Liver (tissue), 3 donors: ENCODE data around the gene COX6B1.

Experiments
- FOXA2 ChIP-seq: IDR thresholded peaks from 2 replicates; pipeline ENCODE4 v1.6.1; 2016; ENCODE audit warnings: antibody characterized with exemption
- GABPA ChIP-seq, 2 donors: IDR thresholded peaks in 1 of 2; conservative IDR thresholded peaks in 1 of 2; 2 replicates each; pipeline ENCODE4 v1.6.1; 2016; ENCODE audit warnings: antibody characterized with exemption in 2 of 2, mild to moderate bottlenecking in 1 of 2, moderate library complexity in 1 of 2
- JUND ChIP-seq, 2 donors: IDR thresholded peaks; 2 replicates each; pipeline ENCODE4 v1.6.1; 2016; ENCODE audit warnings: antibody characterized with exemption in 2 of 2
- NR2F2 ChIP-seq: IDR thresholded peaks from 2 replicates; pipeline ENCODE4 v1.6.1; 2016; ENCODE audit warnings: antibody characterized with exemption
- RAD21 ChIP-seq, 2 donors: IDR thresholded peaks; 2 replicates each; pipeline ENCODE4 v1.6.1; 2016; ENCODE audit warnings: antibody characterized with exemption in 2 of 2, mild to moderate bottlenecking in 2 of 2
- RXRA ChIP-seq, 2 donors: IDR thresholded peaks; 2 replicates each; pipeline ENCODE4 v1.6.1; 2017 to 2018; ENCODE audit warnings: antibody characterized with exemption in 2 of 2, mild to moderate bottlenecking in 1 of 2
- TAF1 ChIP-seq: conservative IDR thresholded peaks from 2 replicates; pipeline ENCODE4 v1.6.1; 2016; ENCODE audit warnings: antibody characterized with exemption, mild to moderate bottlenecking
- YY1 ChIP-seq: IDR thresholded peaks from 2 replicates; pipeline ENCODE4 v1.6.1; 2016; ENCODE audit warnings: antibody characterized with exemption, mild to moderate bottlenecking
- TF ChIP-seq, protein P1 (sequence below): IDR thresholded peaks from 2 replicates; pipeline ENCODE4 v1.6.1; 2016; ENCODE audit warnings: antibody characterized with exemption, mild to moderate bottlenecking
- TF ChIP-seq, protein P2 (sequence below): fragments of 150-350 bp; IDR thresholded peaks from 2 replicates; pipeline ENCODE4 v1.5.1; 2017; ENCODE audit warnings: improper control_type of control experiment, low read depth, low read length; ENCODE audit not compliant: missing input control
- TF ChIP-seq, protein P3 (sequence below): IDR thresholded peaks from 2 replicates; pipeline ENCODE4 v1.6.1; 2016; ENCODE audit warnings: antibody characterized with exemption
- TF ChIP-seq, protein P4 (sequence below): IDR thresholded peaks from 2 replicates; pipeline ENCODE4 v1.6.1; 2016; ENCODE audit warnings: antibody characterized with exemption
- TF ChIP-seq, protein P5 (sequence below): IDR thresholded peaks from 2 replicates; pipeline ENCODE4 v1.6.1; 2016; ENCODE audit warnings: antibody characterized with exemption
- donor health status: healthy.
- donor health status: healthy.

DNA sequence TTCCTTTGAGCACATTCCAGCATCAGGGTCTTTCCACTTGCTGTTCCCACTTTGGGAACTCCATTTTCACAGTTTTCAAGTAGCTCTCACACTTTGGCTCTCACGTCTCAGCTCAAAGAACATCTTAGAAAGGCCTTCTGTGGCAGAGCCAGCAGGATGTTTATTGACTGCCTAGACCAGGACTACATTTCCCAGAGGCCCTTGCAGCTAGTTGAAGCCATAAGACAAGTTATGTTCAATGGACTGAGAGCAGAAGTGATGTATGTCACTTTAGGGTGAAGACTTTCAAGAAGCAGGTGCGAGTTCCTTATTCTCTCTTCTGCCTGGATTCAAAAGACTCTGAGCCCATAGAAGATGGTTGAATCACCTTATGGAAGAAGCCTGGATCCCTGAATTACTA, 39.9 kb upstream of the COX6B1 start:
- TF ChIP-seq, protein P1, sequence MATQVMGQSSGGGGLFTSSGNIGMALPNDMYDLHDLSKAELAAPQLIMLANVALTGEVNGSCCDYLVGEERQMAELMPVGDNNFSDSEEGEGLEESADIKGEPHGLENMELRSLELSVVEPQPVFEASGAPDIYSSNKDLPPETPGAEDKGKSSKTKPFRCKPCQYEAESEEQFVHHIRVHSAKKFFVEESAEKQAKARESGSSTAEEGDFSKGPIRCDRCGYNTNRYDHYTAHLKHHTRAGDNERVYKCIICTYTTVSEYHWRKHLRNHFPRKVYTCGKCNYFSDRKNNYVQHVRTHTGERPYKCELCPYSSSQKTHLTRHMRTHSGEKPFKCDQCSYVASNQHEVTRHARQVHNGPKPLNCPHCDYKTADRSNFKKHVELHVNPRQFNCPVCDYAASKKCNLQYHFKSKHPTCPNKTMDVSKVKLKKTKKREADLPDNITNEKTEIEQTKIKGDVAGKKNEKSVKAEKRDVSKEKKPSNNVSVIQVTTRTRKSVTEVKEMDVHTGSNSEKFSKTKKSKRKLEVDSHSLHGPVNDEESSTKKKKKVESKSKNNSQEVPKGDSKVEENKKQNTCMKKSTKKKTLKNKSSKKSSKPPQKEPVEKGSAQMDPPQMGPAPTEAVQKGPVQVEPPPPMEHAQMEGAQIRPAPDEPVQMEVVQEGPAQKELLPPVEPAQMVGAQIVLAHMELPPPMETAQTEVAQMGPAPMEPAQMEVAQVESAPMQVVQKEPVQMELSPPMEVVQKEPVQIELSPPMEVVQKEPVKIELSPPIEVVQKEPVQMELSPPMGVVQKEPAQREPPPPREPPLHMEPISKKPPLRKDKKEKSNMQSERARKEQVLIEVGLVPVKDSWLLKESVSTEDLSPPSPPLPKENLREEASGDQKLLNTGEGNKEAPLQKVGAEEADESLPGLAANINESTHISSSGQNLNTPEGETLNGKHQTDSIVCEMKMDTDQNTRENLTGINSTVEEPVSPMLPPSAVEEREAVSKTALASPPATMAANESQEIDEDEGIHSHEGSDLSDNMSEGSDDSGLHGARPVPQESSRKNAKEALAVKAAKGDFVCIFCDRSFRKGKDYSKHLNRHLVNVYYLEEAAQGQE, result no peak
- no peak for TF ChIP-seq RAD21 (IDR thresholded peaks at IDR 0.05)
- TF ChIP-seq, protein P2, sequence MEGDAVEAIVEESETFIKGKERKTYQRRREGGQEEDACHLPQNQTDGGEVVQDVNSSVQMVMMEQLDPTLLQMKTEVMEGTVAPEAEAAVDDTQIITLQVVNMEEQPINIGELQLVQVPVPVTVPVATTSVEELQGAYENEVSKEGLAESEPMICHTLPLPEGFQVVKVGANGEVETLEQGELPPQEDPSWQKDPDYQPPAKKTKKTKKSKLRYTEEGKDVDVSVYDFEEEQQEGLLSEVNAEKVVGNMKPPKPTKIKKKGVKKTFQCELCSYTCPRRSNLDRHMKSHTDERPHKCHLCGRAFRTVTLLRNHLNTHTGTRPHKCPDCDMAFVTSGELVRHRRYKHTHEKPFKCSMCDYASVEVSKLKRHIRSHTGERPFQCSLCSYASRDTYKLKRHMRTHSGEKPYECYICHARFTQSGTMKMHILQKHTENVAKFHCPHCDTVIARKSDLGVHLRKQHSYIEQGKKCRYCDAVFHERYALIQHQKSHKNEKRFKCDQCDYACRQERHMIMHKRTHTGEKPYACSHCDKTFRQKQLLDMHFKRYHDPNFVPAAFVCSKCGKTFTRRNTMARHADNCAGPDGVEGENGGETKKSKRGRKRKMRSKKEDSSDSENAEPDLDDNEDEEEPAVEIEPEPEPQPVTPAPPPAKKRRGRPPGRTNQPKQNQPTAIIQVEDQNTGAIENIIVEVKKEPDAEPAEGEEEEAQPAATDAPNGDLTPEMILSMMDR, result no peak
- no peak for TF ChIP-seq JUND (IDR thresholded peaks at IDR 0.05)
- TF ChIP-seq TAF1, result no peak
- no peak for TF ChIP-seq GABPA (IDR thresholded peaks at IDR 0.05 in 1 of 2, conservative IDR thresholded peaks at IDR 0.05 in 1 of 2)
- TF ChIP-seq, protein P3, sequence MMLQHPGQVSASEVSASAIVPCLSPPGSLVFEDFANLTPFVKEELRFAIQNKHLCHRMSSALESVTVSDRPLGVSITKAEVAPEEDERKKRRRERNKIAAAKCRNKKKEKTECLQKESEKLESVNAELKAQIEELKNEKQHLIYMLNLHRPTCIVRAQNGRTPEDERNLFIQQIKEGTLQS, result no peak
- TF ChIP-seq FOXA2, result no peak
- TF ChIP-seq YY1, result no peak
- TF ChIP-seq, protein P4, sequence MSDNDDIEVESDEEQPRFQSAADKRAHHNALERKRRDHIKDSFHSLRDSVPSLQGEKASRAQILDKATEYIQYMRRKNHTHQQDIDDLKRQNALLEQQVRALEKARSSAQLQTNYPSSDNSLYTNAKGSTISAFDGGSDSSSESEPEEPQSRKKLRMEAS, result no peak
- TF ChIP-seq, protein P5, sequence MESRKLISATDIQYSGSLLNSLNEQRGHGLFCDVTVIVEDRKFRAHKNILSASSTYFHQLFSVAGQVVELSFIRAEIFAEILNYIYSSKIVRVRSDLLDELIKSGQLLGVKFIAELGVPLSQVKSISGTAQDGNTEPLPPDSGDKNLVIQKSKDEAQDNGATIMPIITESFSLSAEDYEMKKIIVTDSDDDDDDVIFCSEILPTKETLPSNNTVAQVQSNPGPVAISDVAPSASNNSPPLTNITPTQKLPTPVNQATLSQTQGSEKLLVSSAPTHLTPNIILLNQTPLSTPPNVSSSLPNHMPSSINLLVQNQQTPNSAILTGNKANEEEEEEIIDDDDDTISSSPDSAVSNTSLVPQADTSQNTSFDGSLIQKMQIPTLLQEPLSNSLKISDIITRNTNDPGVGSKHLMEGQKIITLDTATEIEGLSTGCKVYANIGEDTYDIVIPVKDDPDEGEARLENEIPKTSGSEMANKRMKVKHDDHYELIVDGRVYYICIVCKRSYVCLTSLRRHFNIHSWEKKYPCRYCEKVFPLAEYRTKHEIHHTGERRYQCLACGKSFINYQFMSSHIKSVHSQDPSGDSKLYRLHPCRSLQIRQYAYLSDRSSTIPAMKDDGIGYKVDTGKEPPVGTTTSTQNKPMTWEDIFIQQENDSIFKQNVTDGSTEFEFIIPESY, result no peak
- no peak for TF ChIP-seq RXRA (IDR thresholded peaks at IDR 0.05)
- TF ChIP-seq NR2F2, result no peak
